CD4-positive, alpha-beta T cell treated with Interleukin-6 at 100 ng/mL for 8 hours (primary cell): ENCODE data around the gene NECAP2.
"Not testable (repeated sequence)": the region's sequence is repeated elsewhere in the genome, so short reads cannot be mapped to it uniquely, and the experiment has no call there.

Experiments
- DNase-seq: peaks from one replicate; pipeline ENCODE4 v3.0.0-alpha.2; 2020; ENCODE audit warnings: mixed read lengths, low spot score

The NECAP2 gene

DNA sequence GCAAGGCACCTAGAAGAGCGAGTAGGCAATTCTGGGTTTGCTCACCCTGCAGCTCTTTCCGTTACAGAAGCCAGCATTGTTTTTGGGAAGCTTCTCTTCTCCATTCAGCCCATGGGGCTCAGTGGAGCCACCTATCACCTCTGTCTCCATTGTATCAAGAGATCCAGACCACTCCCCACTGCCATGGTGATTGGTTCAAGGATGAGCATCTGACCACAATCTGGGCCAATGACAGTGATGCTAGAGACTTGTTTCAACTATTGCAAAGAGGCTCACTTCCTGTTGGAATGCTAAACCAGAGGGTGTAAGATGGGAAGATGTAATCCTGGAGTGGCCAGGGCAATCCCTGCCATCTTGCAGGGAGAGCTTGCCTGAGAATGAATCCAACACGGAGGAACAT, 9.9 kb upstream of the NECAP2 start:
- DNase-seq = no peak

DNA sequence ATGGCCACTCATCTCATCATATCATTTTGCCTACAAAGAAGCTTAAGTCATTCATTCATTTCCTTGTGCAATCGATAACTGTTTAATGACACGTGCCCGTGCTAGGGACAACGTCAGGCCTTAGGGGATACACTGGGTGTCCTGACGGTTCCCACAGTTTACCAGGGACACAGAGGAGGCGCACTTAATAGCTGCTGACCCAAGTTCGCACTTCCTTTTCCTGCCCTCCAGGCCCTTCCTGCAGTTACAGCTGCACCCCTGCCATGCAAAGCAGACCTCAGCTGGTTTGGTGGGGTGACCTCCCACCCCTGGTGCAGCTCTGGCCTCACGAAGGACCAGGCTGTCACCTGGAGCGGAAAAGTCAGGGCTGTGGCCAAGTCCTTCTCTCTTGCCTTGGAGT, 7.5 kb upstream of the NECAP2 start:
- DNase-seq = no peak

DNA sequence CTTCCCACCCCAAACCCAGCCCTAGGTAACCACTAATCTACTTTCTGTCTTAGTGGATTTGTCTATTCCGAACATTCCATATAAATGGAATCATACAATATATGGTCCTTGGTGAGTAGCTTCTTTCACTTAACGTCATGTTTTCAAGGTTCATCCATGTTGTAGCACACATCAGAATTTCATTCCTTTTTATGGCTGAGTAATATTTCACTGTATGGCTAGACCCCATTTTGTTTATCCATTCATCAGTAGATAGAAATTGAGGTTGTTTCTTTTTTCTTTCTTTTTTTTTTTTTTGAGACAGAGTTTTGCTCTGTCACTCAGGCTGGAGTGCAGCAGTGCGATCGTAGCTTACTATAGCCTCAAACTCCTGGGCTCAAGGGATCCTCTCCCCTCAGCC, 6.5 kb upstream of the NECAP2 start:
- DNase-seq = no peak

DNA sequence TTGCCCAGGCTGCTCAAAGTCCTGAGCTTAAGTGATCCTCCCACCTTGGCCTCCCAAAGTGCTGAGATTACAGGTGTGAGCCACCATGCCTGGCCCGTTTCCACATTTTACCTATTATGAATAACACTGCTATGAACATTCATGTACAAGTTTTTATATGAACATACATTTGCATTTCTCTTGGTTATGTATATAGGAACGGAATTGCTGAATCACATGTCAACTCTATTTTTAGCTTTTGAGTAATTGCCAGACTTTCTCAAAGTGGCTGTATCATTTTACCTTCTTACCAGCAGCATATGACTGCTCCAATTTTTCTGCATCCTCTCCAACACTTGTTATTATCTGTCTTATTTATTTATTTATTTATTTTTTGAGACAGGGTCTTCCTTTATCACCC, 6.0 kb upstream of the NECAP2 start:
- no peak for DNase-seq

DNA sequence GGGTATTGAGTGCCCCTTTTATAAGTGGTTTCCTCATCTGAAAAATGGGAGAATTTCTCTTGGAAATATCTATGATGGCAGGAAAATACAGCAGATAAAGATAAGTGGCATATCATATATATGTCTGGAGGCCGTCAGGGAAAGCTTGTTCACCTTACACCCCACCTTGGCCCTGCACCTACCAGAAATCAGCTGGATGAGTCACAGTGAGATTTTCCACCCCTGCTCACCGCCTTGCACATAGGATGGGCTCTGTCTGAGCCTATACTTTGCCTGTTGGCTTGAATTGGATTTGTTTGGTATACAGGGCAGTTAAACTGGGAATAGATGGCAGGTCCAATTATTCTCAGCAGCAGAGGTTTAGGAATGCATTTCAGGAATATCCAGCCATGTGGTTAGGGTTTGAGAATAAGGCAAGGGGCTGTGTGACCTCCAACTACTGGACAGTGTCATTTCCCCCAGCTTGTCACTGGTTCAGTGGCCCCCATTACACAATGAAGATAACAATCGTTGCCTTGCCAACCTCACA, 3.5 kb upstream of the NECAP2 start, which contains the start of gene SPATA21:
Gene SPATA21 (minus strand): TSS at position 479 of the 529 bp plus-strand sequence. CDS start 6,053 bp downstream, outside the sequence.
- DNase-seq = no peak

DNA sequence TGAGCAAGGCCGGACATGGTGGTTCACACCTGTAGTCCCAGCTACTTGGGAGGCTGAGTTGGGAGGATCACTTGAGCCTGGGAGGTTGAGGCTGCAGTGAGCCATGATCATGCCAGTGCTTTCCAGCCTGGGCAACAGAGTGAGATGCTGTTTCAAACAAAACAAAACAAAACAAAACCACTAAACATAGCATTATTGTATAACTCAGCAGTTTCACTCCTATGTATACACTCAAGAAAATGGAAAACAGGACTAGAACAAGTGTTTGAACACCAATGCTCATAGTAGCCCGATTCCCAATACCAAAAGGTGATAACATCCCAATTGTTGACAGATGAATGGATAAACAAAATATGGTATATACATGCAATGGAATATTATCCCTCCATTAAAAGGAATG, 2.0 kb upstream of the NECAP2 start:
- no peak for DNase-seq

DNA sequence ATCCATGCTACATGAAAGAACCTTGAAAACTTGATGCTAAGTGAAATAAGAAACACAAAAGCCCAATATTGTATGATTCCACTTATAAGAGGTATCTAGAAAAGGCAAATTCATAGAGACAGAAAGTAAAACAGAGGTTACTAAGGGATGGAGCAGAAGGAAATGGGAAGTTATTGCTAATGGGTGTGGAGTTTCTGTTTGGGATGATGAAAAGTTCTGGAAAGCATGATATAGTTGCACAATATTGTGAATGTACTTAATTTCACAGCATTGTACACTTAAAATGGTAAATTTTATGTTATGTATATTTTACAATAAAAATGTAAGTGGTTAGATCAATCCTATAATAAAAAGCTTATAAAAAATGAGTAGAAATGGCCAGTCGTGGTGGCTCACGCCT, 1.6 kb upstream of the NECAP2 start:
- DNase-seq = no peak

DNA sequence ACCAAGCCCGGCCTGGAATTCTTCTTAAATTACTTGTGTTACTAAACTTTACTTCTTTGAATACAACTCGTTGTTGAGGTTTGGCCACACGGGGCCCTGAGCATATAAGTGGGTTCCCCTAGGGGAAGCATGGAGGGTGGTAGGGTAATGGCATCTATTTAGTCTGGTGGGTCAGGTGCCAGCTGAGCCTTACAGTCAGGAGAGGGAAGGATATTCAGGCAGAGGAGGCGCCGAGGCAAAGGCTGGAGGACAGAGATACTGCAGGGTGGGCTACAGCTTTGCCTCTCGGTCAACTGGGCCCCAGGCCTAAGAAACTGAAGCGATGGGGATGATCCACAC, 424 bp upstream of the NECAP2 start:
- DNase-seq = no peak

DNA sequence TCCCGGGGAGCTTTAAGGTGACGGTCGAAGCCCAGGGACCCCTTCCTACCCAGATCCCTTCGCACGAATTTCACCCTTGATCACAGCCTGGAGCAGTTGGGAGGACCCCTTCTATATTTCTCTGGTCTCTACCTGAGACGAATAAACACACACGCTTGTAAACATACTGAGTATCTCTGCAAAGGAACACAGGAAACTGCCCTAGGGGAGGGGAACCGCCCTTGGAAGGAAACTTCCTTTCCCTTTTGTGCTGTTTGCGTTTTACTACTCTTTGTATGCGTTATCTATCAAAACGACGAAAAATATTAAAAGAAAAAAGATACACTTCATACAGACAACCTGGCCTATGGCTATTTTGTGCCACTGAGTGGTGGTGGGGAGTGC, 750 bp downstream of the NECAP2 start:
- no peak for DNase-seq

DNA sequence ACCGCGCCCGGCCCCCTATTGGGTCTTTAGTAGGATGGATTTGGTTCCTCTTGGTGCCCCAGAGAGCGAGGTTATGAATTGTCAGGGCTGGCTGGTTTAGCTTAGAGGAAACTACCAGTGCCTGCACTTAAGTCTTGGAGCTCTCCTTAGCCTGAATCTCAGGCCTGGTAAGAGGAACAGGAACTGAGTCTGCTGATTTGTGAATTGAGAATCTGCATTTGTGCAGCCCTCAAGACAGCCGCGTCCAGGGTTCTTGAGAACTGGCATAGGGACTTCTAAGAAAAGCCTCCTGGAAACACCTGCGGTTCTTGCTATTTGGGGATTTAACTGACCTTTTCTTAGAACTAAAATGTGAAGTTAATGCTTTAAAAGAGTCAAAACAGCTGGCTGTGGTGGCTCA, 1.7 kb downstream of the NECAP2 start:
- no peak for DNase-seq

DNA sequence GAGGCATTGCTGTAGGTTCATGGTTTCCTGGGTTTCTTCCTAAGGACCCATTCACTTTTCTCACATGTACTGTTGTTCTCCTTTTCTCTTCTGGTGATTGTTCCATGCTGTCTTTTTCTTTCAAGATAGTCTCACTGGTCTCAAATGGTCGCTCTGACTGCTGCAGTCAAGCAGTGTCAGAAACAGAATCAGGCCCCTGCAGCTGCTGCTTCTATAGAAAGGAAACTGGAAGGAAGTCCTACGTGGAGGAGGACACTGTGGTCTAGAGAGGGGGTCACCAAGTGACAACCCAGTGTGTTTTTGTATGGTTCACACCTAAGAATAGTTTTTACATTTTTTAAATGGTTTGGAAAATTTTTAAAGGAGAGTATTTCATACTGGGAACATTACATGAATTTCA, 2.4 kb downstream of the NECAP2 start:
- no peak for DNase-seq

DNA sequence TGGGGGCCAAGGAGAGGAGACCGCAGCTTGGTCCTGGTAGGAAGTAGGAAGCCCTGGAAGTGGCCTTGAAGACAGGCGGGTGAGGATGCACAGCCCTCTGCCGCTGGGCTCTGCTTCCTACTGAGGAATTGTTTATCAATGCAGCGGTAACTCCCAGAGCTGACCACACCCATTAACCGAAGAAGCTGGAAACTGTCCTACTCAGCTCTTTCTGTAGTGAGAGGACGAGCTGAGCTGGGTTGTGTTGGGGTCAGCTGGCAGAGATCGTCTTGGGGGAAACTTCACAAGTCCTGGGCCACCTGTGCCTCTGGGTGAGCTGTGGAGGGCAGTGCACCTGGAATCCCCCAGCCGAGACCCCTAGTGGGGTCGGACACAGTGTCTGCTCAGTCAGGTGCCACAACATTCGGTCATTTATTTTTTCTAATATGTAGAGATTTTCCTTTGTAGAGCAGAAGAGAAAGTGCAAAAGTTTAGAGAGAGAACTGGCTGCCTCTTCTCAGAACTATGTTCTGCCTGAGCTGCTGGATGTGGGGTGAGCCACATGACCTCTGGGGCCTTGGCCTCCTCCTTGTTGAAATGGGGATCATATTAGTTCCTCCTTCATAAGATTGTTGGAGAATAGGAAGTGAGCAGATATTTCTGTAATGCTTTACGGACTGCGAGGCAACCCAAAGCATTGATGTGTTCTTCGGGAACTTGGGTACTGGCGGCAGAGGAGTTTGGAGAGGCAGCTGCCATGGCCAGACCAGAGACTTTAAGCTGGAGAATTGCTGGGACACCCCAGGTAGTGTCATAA, 3.6 kb downstream of the NECAP2 start:
- DNase-seq = no peak

DNA sequence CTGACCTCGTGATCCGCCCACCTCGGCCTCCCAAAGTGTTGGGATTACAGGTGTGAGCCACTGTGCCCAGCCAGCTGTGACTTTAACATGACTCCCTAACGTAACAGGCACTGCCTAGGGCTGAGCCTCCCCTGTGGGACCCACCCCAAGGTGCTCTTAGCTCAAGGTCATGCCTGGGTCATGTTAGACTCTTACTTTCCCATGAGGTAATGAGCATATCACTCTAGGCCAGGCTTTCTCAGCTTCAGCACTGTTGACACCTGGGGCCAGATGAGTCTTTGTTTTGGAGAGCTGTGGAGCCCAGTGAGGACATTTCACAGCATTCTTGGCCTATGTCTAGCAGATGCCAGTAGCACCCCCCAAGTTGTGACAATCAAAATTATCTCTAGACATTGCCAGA, 4.5 kb downstream of the NECAP2 start:
- DNase-seq = no peak

DNA sequence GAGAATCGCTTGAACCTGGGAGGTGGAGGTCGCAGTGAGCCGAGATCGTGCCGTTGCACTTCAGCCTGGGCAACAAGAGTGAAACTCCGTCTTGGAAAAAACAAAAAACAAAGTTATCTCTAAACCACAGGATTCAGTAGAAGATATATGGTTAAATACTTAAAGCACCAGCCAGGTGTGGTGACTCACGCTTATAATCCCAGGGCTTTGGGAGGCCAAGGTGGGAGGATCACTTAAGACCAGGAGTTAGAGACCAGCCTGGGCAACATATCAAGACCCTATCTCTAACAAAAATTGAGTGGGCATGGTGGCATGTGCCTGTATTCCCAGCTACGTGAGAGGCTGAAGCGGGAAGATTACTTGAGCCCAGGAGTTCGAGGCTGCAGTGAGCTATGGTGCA, 5.6 kb downstream of the NECAP2 start:
- no peak for DNase-seq

DNA sequence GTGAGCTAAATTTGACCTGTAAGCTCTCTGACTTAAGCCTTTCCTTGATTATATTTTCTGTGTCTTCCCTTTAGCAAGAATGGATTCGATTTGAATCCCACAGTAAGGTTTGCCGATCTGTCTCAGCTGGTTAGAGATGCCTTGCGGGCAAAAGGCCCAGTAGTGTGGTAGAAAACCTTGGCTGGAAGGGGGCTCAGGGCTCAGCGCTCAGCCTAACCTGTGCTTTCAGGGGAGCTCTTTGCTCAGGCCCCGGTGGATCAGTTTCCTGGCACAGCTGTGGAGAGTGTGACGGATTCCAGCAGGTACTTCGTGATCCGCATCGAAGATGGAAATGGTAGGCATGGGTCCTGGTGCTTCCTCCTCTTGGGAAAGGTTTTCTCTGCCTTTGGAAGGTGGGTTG, 7.1 kb downstream of the NECAP2 start:
- no peak for DNase-seq

DNA sequence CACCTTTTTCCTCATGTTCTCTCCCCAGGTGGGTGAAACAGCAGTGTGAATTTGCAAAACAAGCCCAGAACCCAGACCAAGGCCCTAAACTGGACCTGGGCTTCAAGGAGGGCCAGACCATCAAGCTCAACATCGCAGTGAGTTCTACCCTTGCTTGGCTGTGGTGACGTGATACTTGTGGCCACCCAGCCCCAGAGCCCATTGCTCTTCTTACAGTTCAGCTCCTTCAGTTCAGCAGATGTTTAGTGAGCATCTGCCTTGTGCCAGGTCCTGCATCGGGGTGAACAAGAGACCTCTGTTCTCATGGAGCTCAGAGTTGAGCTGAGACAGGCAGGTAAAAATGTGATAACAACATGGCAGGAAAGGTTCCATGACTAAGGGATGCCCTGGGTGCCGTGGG, 8.5 kb downstream of the NECAP2 start:
- no peak for DNase-seq

DNA sequence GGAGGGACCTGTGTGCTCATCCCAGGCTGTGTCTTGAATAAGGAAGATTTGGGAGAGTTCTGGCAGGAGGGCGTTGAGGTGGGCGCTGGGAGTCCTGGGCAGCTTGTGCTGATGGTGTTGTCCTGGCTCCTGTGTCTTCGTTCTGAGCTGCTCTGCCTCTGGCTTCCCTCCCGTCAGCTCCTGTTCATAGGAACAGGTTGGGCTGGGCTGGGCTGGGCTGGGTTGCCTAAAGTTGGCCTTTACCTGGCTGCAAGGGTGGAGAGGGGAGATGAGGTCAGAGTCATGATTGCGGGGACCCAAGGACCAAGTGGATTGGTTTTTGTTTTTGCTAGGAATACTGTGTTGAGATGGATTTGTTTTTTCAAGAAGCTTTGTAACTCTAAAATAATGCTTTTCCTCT, 9.1 kb downstream of the NECAP2 start:
- no peak for DNase-seq

DNA sequence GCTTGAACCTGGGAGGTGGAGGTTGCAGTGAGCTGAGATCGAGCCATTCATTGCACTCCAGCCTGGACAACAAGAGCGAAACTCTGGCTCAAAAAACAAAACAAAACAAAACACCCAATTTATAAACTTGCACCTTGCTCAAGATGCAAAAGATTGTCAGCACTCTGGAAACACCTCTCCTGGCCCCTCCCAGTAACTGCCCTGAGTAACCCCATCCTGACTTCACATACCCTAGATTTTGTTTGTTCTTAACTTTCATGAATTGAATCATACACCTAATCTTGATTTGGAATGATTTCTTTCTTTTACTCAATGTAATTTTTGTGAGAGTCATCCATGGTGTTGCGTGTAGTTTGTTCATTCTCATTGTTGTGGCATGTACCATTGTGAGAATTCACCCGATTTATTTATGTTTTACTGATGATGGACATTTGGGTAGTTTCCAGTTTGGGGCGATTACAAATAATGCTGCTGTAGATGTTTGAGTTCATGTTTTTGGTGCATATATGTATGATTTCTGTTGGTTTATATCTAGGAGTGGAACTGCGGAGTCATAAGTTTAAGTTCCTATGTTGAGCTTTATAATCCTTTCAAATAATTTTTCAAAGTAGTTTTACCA, 10.4 kb downstream of the NECAP2 start:
- DNase-seq = no peak

DNA sequence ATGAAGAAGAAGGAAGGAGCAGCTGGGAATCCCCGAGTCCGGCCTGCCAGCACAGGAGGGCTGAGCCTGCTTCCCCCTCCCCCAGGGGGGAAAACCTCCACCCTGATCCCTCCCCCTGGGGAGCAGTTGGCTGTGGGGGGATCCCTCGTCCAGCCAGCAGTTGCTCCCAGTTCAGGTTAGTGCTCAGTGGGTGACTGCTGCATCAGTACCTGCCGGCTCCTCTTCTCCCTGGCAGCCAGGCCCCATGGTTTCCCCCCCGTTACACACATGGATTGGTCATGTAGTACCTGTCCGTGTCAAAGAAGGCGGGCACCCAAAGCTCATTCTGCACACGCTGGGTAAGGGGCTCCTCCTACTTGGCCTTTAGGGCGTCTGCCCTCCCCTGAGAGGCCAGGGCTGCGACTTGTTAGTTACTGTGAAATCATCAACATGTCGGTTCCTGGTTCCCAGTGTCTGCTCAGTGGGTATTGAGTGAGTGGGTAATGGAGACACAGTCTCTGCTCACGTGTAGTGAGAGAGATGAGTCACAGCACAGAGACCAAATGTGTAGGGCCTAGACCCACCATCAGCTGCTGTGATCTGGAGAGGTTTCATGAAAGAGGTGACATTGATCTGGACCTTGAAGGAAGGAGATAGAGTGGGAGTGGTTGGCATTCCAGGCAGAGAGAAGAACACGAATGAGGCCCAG, 11.5 kb downstream of the NECAP2 start:
- DNase-seq = no peak

DNA sequence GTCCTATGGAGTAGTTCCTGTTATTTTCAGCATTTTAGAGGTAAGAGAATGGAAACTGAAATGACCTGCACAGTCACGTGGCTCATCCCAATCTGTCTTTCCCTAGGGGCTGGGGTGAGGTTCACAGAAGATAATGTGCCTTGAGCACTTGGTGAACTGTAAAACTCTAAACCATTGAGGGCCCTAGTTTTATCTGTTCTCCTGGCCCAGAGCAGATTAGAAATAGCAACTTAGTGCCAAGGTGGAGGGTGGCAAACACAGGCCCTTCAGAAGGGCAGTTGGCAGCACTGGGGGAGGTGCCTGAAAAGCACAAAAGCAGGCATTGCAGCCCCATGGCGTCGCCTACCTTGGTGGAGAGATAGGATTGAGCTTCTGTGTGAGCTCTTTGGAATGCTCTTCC, 14.4 kb downstream of the NECAP2 start:
- DNase-seq = not testable (repeated sequence)

DNA sequence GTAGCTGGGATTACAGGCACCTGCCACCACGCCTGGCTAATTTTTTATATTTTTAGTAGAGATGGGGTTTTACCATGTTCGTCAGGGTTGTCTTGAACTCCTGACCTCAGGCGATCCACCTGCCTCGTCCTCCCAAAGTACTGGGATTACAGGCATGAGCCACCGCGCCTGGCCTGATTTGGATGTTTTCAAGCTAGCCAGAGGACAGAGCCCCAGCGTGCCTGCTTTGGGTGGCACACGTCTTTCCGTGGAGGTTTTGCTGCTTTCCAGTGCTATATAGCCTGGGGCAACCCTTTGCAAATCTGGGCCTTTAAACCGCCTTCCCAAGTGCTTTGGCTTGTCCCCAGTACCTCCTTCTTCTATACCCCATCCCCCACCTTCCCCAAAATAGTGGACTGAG, 15.6 kb downstream of the NECAP2 start:
- not testable (repeated sequence) for DNase-seq

DNA sequence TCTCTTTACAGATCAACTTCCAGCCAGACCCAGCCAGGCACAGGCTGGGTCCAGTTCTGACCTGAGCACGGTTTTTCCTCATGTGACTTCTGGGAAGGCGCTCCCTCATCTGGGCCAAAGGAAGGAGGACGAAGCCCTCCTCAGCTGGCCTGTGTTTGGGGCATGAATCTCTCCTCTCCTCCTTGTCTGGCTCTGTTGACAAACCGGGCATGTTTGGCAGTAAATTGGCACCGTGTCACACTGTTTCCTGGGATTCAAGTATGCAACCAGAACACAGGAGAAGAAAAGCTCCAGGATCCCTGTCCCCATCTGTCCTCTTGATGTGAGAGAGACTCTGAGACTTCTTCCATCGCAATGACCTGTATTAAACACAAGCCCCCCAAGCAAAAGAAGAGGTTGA, 18.3 kb downstream of the NECAP2 start:
- no peak for DNase-seq

DNA sequence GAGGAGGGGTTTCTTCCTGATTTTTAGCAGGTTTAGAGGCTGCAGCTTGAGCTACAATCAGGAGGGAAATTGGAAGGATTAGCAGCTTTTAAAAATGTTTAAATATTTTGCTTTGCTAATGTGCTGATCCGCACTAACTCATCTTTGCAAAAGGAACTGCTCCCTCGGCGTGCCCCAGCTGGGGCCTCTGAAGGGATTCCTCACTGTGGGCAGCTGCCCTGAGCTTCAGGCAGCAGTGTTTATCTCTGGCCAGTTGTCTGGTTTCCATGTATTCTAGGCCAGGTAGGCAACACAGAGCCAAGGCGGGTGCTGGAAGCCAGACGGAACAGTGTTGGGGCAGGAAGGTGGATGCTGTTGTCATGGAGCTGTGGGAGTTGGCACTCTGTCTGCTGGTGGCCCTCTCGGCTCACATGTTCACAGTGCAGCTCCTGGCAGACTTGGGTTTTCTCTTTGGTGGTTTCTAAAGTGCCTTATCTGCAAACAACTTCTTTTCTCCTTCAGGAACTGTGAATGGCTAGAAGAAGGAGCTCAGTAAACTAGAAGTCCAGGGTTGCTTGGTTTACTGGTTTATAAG, 18.9 kb downstream of the NECAP2 start:
- DNase-seq = no peak
